HG03439 (cell line): ENCODE results near the gene DOCK1.
"Not testable (repeated sequence)": the region's sequence is repeated elsewhere in the genome, so short reads cannot be mapped to it uniquely, and the experiment has no call there.

ENCODE experiments used
- ATAC-seq: cut with Tn5 transposase; IDR thresholded peaks from one replicate; pipeline ENCODE4 v1.9.1; 2021; ENCODE audit warnings: mild to moderate bottlenecking, moderate library complexity; ENCODE audit not compliant: unreplicated experiment

Gene DOCK1

DNA sequence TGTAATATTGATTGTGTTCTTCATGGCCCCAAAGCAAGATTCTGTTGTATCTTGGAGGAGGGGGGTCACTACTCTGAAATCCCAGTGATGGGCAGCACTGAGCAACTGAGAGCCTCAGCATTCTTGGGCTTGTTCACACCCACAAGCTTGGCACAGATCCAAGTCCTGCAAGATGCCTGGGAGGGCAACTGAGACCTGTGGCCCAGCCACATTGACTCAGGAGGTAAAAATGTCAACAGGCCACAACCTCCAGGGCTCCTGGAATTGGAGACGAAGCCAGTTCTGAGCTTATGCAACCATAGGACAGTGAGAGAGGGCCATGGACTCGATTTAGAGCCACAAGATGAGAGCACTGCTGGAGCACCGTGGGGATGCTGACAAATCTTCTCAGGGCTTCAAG, 3.1 kb upstream of the DOCK1 start:
- ATAC-seq: no peak

DNA sequence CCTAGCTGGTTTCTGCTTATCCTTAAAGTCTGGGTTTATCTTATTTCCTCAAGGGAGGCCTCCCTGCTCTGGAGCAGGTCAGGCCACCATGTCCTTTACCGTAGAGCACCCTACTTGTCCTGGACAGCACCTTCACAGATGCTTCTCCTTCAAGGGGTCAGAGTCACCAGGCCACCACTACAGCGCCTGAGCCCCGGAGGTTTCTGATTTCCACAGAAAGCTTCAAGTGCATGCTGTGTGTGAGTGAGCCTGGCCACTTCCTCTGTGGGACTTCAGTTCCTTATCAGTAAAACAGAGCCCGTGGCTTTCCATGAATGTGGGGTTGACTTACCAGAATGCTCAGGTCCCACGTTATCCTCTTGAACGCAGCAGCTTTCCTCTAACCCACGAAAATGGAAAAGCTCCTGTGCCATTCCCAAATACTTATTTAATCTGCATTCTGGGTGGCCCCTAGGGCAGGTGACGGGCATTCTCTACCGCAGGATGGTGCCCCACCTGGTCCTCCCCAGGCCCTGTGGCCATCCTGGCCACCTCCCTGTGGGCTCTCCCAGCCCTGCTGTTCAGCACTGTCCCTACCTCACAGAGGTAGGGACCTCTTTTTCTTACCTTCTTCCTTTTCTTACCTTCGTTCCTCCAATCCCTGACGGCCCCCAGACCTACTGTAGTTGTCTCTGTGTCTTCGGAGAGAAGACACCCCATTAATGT, 1.4 kb upstream of the DOCK1 start:
- ATAC-seq: no peak

DNA sequence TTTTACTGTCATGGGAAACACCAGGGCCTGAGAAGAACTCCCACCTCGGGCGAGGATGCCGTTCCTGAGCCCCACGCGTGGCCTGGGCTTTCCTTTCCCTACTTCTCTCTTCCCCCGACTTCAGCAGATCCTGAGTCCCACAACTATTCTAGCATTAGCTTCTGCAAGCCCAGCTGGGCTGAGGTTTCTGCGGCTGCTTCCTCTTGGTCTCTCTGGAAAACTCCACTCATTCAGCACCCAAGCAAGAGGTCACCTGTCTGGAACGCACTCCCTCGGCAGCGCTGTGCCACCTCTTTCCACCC, 761 bp upstream of the DOCK1 start:
- ATAC-seq: no peak

DNA sequence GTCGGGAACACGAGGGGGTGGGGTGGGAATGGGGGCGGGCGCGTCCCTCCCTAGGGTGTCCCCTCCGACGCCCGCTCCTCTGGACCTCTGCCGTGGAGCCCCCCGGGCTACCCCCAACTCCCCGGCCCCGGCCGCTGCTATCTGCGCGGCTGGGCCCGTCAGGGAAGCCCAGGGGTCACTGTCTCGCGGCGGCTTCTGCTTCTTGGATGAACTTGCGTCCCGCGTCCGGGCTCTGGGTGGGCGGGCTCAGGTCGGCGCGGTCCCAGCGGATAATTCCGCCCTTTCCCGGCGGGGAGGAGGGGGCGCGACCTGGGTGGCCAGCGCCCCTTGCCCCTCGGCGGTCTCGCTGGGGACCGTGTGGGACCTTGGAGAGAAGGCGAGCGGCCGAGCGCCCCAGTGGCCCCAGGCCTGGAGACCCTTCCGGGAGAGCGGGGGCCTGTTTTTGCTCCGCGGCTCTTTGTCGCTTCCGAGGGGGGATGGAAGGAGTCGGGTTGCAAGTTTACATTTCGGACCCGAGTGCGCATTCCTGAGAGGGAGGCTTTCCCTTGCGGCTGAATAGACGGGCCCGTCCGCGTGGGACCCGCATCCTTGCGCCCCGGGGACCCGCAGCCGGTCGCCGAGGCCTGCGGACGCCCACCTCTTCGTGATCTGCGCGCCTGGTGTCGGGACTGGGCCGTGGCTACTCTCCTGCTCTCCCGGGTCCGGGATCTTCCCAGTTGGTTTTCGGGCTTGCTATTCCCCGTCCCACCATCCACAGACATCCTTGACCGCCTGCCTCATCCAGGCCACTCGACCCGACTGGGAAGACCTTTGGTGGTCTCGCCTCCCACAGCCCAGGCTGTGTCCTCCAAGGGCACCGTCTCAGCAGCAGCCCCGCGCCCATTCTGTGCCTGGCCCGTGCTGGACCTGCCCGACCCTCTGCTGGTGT, 812 bp downstream of the DOCK1 start:
- ATAC-seq: no peak

DNA sequence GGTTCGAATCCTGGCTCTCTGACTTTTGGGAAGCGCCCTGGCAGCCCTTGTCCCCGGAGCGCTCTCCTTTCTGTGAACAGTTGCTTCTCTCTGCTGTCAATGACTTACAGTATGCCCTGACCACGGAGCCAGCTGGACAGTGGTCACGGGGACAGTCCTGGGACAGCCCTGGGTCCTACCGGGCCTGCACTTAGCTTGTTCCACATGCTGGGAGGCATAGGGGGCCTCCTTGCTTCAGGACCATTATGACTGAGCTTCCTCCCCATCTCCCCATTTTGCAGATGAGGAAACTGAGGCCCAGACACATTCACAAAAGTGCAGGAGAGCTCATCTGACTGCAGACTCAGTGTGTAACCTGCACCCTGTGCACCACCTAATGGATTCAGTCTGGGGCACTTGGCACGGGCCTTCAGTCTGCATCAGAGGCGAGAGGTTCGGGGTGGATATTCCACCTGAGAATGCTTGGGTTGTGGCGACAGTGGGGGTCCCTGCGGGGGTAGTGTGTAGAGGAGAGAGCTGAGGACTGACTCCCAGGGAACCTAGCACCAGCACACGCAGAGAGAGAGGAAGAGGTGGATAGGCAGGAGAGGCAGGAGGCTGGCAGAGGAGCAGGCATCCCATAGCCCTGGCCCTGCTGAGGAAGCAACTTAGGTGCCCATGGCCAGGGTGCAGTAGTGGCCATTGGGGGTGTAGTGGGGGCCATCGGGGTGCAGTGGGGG, 1.6 kb downstream of the DOCK1 start:
- no peak for ATAC-seq

DNA sequence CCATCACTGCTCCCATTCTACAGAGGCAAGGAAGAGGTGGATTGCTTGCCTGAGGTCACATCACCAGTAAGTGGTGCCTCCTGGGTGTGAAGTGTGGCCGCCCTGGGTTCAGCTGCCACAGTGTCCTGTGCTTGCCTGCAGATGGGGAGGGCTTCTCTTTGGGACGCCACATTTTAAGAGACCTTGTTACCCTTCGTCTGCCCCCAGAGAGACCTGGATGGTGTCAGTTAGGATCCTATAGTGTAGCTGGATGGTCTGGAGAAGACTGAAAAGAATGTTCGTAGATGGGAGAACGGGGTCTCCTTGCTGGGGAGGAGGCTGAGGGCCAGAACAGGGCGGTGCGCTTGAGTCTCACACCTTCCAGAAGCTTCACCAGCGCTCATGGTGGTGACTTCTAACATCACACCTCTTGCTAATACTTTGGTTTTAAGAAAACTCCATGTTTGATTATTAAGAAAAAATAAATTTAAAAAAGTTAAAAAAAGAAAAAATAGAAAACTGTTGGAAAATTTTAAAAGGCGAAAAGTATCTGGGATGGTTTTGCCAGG, 2.3 kb downstream of the DOCK1 start:
- ATAC-seq: no peak

DNA sequence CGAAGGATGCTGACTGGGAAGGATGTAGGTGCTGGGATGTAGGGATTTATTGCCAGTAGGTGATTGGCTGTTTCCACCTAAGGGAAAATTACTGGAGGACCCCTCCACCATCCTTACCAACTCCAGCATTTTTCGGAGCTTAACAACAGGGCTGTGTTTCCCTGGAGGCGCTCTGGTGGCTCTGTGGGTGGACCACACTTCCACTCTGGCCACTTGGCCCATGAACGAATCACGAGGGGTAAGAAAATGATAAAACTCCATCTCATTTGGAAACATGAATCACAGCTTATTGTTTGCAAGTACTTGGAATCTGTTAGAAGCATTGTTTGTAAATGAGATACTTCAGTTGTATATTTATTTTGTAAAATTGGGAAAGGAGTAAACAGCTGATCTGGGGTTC, 3.0 kb downstream of the DOCK1 start:
- ATAC-seq: no peak

DNA sequence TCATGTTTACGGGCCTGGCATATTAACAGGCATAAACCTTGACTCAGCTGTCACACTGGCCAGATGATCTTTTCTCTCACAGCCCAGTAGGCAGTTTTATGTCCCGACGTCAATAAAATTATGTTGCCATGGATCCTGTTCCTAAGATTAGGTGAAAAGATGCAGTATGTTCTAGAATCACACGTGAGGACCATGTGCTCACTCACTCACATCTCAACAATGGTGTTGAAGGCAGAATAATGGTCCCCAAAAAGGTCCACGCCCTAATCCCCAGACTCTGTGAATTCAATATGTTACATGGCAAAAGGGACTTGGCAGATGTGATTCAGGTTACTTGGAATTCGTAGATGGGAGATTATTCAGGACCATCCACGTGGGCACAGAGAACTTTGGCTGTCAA, 3.5 kb downstream of the DOCK1 start:
- ATAC-seq: no peak

DNA sequence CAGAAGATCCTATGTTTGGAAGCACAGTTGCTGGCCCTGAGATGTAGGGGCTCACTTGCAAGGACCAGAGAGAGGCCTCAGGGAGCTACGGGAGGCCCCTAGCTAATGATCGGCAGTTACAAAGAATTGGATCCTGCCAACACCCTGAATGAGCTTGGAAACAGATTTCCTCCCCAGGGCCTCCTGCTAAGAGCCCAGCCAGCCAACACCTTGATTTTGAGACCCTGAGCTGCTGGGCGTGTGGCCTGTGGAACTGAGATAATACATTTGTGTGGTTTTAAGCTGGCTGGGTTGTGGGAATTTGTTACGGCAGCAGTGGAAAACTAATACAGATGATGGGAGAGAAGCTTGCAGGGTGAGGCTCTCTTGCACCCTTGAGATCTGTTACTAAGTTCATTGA, 3.9 kb downstream of the DOCK1 start:
- ATAC-seq: no peak

DNA sequence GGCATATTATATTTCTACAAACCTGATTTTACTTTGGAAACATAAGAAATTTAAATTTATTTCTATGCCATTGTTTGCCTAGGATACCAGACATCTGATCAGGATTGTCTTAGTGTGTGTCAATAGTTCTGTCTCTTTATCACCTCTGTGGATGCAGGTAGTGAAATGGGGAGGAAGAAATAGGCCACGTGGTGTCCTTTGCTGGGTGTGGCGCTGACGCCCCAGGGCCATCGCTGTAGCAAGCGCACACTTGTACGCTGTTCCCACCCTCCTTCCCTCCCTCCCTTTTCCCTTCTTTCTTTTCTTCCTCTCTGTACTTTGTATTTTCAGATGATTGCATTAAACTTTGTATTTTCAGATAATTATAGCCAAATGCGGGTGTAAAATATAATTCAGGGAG, 5.0 kb downstream of the DOCK1 start:
- no peak for ATAC-seq

DNA sequence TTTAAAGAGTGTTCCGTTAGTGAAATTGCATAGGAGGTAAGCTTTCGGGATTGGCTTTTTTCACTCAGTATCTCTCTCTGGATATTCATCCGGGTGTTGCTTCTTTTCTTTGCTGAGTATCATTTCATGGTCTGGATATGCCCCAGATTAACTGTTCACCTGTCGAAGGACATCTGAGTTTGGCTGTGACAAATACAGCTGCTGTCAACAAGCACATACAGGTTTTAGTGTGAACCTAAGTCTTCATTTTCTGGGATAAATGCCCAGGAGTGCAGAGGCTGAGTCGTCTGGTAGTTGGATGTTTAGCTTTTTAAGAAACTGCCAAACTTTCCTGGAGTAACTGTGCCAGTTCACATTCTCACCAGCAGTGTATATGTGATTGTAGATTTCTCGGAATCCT, 5.6 kb downstream of the DOCK1 start:
- ATAC-seq: no peak

DNA sequence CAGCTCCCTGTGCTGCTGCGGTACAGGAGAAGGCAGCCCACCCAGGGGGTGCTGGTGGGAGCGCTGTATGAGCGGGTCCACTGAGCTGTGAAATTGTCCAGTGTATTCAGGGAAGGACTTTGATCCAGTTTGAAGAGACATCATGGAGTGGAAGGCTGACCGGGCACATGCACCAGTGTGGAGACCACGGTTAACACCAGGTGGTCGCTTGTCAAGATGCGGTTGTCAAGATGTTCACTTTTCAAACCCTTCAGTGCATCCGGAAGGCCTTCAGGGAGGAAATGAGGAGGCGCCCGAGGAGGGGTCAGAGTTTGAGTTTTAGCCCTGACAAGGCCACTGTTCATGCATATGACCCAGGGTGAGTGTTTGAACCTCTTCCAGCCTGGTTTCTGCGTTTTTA, 6.1 kb downstream of the DOCK1 start:
- ATAC-seq: no peak

DNA sequence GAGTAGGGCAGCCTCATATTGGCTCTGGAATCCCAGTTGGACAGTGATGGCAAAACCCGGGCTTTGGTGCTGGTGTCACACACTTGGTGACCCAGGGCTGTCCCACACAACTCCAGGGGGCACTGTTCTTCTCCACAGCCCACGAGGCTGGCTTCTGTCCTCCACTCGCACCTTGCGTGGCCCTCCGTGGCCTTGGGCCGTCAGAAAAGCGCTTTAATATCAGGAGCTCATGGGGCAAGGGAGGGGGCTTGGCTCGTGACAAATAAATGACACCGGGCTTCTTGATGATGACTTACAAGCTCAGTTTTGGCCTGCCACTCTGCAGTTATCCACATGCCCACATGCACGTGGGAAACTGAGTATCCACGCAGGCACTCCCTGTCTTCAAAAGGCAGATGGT, 8.1 kb downstream of the DOCK1 start:
- ATAC-seq: no peak

DNA sequence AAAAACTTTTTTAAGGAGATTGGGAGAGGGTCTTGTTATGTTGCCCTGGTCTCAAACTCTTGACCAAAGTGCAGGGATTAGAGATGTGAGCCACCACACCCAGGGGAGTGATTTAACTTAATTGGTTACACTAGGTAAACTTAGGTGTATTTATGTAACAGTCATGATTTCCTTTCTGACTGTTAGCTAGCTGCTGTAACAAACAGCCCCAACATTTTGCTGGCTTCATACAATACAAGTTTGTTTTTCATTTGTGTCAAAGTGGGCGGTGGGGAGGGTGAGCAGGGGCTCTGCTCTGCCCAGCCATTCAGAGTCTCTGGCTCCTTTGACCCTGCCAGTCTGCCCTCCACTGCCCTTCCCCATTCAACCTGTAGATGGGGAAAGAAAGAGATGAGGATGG, 9.3 kb downstream of the DOCK1 start:
- no peak for ATAC-seq

DNA sequence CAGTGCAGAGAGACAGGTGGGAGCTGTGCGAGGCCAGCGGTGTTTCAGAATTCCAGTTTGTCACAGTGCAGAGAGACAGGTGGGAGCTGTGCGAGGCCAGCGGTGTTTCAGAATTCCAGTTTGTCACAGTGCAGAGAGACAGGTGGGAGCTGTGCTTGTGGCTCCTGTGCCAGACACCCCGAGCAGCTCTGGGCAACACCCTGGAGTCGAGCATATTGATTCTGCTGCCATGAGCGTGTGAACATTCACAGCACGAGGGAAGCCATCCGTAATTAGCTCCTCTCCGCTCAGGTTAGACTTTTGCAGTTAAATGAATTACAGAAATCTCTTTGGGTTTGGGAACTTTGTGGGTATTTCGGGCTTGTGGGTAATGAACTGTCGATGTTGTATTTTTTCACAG, 11.7 kb downstream of the DOCK1 start:
- ATAC-seq: not testable (repeated sequence)

DNA sequence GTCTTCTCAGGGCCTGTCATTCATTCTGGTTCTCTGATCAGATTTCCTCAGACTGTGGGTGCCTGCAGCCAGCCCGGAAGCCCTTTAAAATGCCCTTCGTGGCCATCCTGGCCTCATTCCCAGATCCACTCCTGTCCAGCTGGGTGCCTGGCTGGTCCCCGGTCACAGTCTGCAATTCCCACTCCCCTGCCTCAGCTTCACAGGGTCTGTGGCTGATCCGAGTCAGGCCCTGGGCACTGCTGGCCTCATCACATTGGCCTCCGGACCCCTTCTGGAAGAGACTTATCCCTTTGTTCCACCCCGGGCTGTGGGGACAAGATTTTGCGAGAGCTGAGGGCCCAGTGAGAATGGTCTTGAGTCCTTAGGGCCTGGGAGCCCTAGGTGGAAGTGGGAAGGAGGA, 12.1 kb downstream of the DOCK1 start:
- no peak for ATAC-seq

DNA sequence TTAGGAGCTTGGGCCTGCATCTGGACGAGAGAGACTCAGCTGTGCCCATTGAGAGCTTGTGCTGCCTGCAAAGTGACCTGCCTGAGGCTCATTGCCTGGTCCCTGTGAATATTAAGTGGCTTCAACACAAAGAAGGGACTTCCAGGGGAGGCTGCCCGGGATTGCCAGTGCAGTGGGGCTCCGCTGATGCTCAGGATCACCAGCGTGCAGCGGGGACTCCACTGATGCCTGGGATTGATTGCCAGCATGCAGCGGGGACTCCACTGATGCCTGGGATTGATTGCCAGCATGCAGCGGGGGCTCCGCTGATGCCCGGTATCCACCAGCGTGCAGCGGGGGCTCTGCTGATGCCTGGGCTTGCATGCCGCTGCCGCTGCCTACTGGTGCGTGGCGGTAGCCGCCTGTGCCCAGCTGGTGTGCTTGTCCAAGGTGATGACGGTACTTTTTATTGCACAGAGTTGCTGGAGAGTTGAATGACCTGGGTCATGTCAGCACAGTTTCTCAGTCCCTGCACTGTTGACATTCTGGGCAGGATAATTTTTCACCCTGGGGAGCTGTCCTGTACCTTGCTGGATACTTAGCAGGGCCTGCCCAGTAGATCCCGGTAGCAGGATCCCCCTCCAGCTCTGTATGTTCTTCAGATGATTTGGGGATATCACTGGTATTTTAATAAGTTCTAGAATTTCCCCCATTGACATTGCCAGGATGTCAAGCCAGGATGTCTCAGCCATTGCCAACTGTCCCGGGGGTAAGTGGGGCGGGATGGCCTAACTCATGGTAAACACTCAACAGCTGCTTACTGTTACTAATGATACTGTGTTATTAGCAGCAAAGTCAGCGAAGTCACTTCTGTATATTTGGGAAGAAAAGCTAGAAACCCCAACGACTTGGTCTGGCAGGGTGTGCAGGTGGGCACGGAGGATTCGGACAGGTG, 13.0 kb downstream of the DOCK1 start:
- ATAC-seq: no peak

DNA sequence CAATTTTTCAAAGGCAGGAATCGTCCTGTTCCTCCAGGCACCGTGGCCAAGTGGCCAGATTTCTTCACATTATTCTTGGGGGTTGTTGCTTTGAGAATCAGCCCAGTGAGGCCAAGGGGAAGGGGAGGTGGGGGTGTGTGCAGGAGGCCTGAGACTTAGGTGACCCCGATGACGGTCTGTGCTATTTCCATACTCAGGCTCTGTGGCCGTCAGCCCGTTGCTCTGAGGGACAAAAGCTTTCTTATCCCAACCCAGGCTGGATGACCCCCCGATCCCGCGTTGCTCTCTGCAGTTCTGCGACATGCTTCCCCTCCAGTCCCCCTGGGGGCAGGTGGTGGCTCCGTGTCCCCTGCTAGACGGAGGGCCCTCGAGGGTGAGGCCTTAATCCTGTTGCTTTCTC, 14.2 kb downstream of the DOCK1 start:
- no peak for ATAC-seq

DNA sequence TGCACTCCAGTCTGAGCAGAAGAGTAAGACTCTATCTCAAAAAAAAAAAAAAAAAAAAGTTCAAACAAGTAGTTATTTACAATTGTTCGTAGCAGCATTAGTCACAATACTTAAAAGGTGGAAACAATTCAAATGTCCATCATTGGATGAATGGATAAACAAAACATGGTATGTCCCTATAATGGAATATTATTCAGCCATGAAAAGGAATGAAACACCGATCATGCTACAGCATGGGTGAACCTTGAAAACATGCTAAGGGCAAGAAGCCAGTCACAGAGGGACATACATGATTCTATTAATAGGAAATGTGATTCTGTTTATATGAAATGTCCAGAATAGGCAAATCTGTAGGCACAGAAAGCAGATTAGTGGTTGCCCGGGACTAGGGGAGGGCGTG, 15.9 kb downstream of the DOCK1 start:
- no peak for ATAC-seq

DNA sequence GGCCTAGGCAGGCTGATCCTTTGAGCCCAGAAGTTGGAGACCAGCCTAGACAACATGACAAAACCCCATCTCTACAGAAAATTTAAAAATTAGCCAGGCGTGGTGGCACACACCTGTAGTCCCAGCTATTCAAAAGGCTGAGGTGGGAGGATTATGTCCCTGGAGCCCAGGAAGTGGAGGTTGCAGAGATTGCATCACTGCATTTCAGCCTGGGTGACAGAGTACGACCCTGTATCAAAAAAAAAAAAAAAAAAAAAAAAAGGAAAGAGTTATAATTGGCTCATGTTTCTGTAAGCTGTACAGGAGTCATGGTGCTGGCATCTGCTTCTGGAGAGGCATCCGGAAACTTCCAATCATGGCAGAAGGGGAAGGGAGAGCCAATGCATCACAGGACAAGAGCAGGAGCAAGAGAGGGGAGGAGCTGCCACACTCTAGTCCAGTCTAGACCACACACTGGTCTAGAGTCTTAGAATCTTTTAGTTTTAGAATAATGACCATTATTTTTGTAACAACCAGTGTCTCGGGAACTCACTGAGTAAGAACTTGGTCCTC, 16.8 kb downstream of the DOCK1 start:
- ATAC-seq: no peak
